ENCODE results near the gene RAD54L.
A peak's percentile ranks its signal among the peaks of the same experiment; 100 is the strongest.

Gene RAD54L

GRCh38 chr1:46285730-46286477 is 38.3 kb downstream of the RAD54L start:
- TF ChIP-seq POLR2A (IDR thresholded peaks at IDR 0.05; ENCODE audit: extremely low read depth, insufficient read length) (peak; percentile 20), MYC (IDR thresholded peaks at IDR 0.05; ENCODE audit: low read depth, low read length) (peak; percentile 70), MAX (IDR thresholded peaks at IDR 0.05; ENCODE audit: low read depth, low read length) (peak; percentile 67), CTCF (IDR thresholded peaks at IDR 0.05; ENCODE audit: low read depth, low read length) (no peak)
- DNase-seq (ENCODE audit: low read depth), result peak; percentile 54
- no peak overlapping the region for H3K4me3 ChIP-seq (ENCODE audit: low read depth, low read length)

- TF ChIP-seq MAX (IDR thresholded peaks at IDR 0.05; ENCODE audit: low read depth, low read length) (no peak), POLR2A (IDR thresholded peaks at IDR 0.05; ENCODE audit: extremely low read depth, insufficient read length) (no peak), CTCF (IDR thresholded peaks at IDR 0.05; ENCODE audit: low read depth, low read length) (no peak), MYC (IDR thresholded peaks at IDR 0.05; ENCODE audit: low read depth, low read length) (no peak)
- DNase-seq (ENCODE audit: low read depth), result no peak
- no peak overlapping the region for H3K4me3 ChIP-seq (ENCODE audit: low read depth, low read length)
Observed at GRCh38 chr1:46288485-46289133, 41.0 kb downstream of the RAD54L start.

GRCh38 chr1:46289134-46289494 is 41.6 kb downstream of the RAD54L start:
- TF ChIP-seq MAX (IDR thresholded peaks at IDR 0.05; ENCODE audit: low read depth, low read length) (no peak), POLR2A (IDR thresholded peaks at IDR 0.05; ENCODE audit: extremely low read depth, insufficient read length) (no peak), MYC (IDR thresholded peaks at IDR 0.05; ENCODE audit: low read depth, low read length) (no peak), CTCF (IDR thresholded peaks at IDR 0.05; ENCODE audit: low read depth, low read length) (no peak)
- H3K4me3 ChIP-seq (ENCODE audit: low read depth, low read length), result no peak overlapping the region
- DNase-seq (ENCODE audit: low read depth), result no peak

GRCh38 chr1:46289976-46290375 is 42.4 kb downstream of the RAD54L start:
- H3K4me3 ChIP-seq (ENCODE audit: low read depth, low read length), result no peak overlapping the region
- DNase-seq (ENCODE audit: low read depth), result no peak
- TF ChIP-seq MAX (IDR thresholded peaks at IDR 0.05; ENCODE audit: low read depth, low read length) (no peak), CTCF (IDR thresholded peaks at IDR 0.05; ENCODE audit: low read depth, low read length) (no peak), MYC (IDR thresholded peaks at IDR 0.05; ENCODE audit: low read depth, low read length) (no peak), POLR2A (IDR thresholded peaks at IDR 0.05; ENCODE audit: extremely low read depth, insufficient read length) (no peak)

- TF ChIP-seq POLR2A (IDR thresholded peaks at IDR 0.05; ENCODE audit: extremely low read depth, insufficient read length), result no peak
- no peak for TF ChIP-seq MAX (IDR thresholded peaks at IDR 0.05; ENCODE audit: low read depth, low read length)
- no peak for TF ChIP-seq CTCF (IDR thresholded peaks at IDR 0.05; ENCODE audit: low read depth, low read length)
- no peak for TF ChIP-seq MYC (IDR thresholded peaks at IDR 0.05; ENCODE audit: low read depth, low read length)
- H3K4me3 ChIP-seq (ENCODE audit: low read depth, low read length), result no peak overlapping the region
- DNase-seq (ENCODE audit: low read depth), result no peak
Observed at GRCh38 chr1:46295306-46295705, 47.7 kb downstream of the RAD54L start.

All from NB4 (cell line).